SK-N-SH (cell line): ENCODE data around the gene PITPNB. TPM values are rescaled to one million over a fixed set of nuclear protein-coding genes. Genes with fewer than 3 reads are reported as not detected.

Source experiments
- CTCF ChIA-PET: fragments of 300-600, 350-600 bp; formaldehyde crosslinking; extraction: SDS; loops from one replicate; lab custom pipeline; 2021; lab: Yijun Ruan, JAX
- POLR2A ChIA-PET: fragments of 350-600 bp; sonication (Branson Sonifier 250); formaldehyde crosslinking; extraction: SDS; loops from one replicate; lab custom pipeline; 2020; ENCODE audit warnings: antibody characterized with exemption, inconsistent platforms; lab: Yijun Ruan, JAX
- DNase-seq: peaks from one replicate; pipeline ENCODE4 v3.0.0; 2012
- H2AFZ ChIP-seq: fragments of 200-600 bp; sonication (generic); 2 replicates; pipeline ENCODE4 v1.8.1; 2016; ENCODE audit warnings: antibody characterized with exemption, mild to moderate bottlenecking, low read depth
- H3F3A ChIP-seq: fragments of 200-600 bp; sonication (generic); replicated peaks from 2 replicates; pipeline ENCODE3; 2016; ENCODE audit warnings: antibody characterized with exemption, mild to moderate bottlenecking; ENCODE audit not compliant: insufficient read depth
- H3K27ac ChIP-seq, 2 experiments: fragments of 200-500 bp in 1 of 2; fragments of 200-600 bp in 1 of 2; sonication (Bioruptor generic) in 1 of 2; sonication (generic), shearing (Covaris generic) in 1 of 2; 2 replicates each; pipeline versions ENCODE4 v1.5.1 to v1.6.1; 2014 to 2016; ENCODE audit warnings: low read depth in 2 of 2, inconsistent platforms in 1 of 2, low read length in 1 of 2, mild to moderate bottlenecking in 1 of 2, mixed read lengths in 1 of 2
- H3K27me3 ChIP-seq: fragments of 200-600 bp; sonication (generic), shearing (Covaris generic); 2 replicates; pipeline ENCODE4 v1.6.1; 2016; ENCODE audit warnings: mixed run types; ENCODE audit not compliant: insufficient read depth
- H3K36me3 ChIP-seq, 2 experiments: fragments of 200-500 bp in 1 of 2; fragments of 200-600 bp in 1 of 2; sonication (Bioruptor generic) in 1 of 2; sonication (generic) in 1 of 2; replicated peaks in 1 of 2; 2 replicates each; pipeline versions ENCODE3 to v1.5.1; 2014 to 2016; ENCODE audit warnings: low read length in 1 of 2, mild to moderate bottlenecking in 1 of 2; ENCODE audit not compliant: insufficient read depth in 2 of 2, control insufficient read depth in 1 of 2
- H3K4me1 ChIP-seq, 2 experiments: fragments of 200-500 bp in 1 of 2; fragments of 200-600 bp in 1 of 2; sonication (Bioruptor generic) in 1 of 2; sonication (generic), shearing (Covaris generic) in 1 of 2; 2 replicates each; pipeline versions ENCODE4 v1.5.1 to v1.6.1; 2014 to 2016; ENCODE audit warnings: low read depth in 1 of 2, low read length in 1 of 2, mixed run types in 1 of 2; ENCODE audit not compliant: insufficient read depth in 2 of 2, control insufficient read depth in 1 of 2
- H3K4me2 ChIP-seq: fragments of 200-600 bp; sonication (generic), shearing (Covaris generic); 2 replicates; pipeline ENCODE4 v1.6.1; 2017; ENCODE audit warnings: mixed run types
- H3K4me3 ChIP-seq, 2 experiments: fragments of 200-500 bp in 1 of 2; fragments of 200-600 bp in 1 of 2; sonication (Bioruptor generic) in 1 of 2; sonication (generic), shearing (Covaris generic) in 1 of 2; 2 replicates each; pipeline versions ENCODE4 v1.5.1 to v1.8.1; 2014 to 2016; ENCODE audit warnings: low read depth in 2 of 2, inconsistent platforms in 1 of 2, low read length in 1 of 2, mild to moderate bottlenecking in 1 of 2, mixed read lengths in 1 of 2, moderate library complexity in 1 of 2
- H3K79me2 ChIP-seq: fragments of 200-600 bp; sonication (generic); 2 replicates; pipeline ENCODE4 v1.8.1; 2017; ENCODE audit warnings: mild to moderate bottlenecking; ENCODE audit not compliant: insufficient read depth
- H3K9ac ChIP-seq: fragments of 200-600 bp; sonication (generic); 2 replicates; pipeline ENCODE4 v1.6.1; 2017; ENCODE audit warnings: mixed run types
- H3K9me2 ChIP-seq: fragments of 200-600 bp; sonication (generic); 2 replicates; pipeline ENCODE4 v1.6.1; 2017; ENCODE audit warnings: mixed run types
- H3K9me3 ChIP-seq: fragments of 200-600 bp; sonication (generic); 2 replicates; pipeline ENCODE4 v1.6.1; 2017; ENCODE audit warnings: mixed run types, mild to moderate bottlenecking, moderate library complexity
- H4K20me1 ChIP-seq: fragments of 200-600 bp; sonication (generic); 2 replicates; pipeline ENCODE4 v1.6.1; 2017; ENCODE audit warnings: mild to moderate bottlenecking, mixed run types; ENCODE audit not compliant: insufficient read depth
- EP300 ChIP-seq, 2 experiments: IDR thresholded peaks; 2 replicates each; pipeline versions ENCODE4 v1.4.0 to v1.6.1; 2012; ENCODE audit warnings: borderline replicate concordance in 1 of 2, low read depth in 1 of 2, low read length in 1 of 2
- FOSL2 ChIP-seq: IDR thresholded peaks from 2 replicates; pipeline ENCODE4 v1.4.0; 2012; ENCODE audit warnings: low read depth, mild to moderate bottlenecking, moderate library complexity, borderline replicate concordance
- MAX ChIP-seq: IDR thresholded peaks from 2 replicates; pipeline ENCODE4 v1.4.0; 2012; ENCODE audit warnings: low read depth
- MXI1 ChIP-seq: IDR thresholded peaks from 2 replicates; pipeline ENCODE4 v1.6.1; 2012; ENCODE audit warnings: mild to moderate bottlenecking, low read depth, low read length, improper control_type of control experiment
- NFIC ChIP-seq: IDR thresholded peaks from 2 replicates; pipeline ENCODE4 v1.4.0; 2012; ENCODE audit warnings: borderline replicate concordance
- REST ChIP-seq: IDR thresholded peaks from 2 replicates; pipeline ENCODE4 v1.6.1; 2012; ENCODE audit warnings: mild to moderate bottlenecking, low read depth, low read length, moderate library complexity
- RFX5 ChIP-seq: IDR thresholded peaks from 2 replicates; pipeline ENCODE4 v1.6.1; 2012; ENCODE audit warnings: mild to moderate bottlenecking, improper control_type of control experiment, low read length
- RXRA ChIP-seq: IDR thresholded peaks from 2 replicates; pipeline ENCODE4 v1.4.0; 2012; ENCODE audit warnings: low read depth, mild to moderate bottlenecking, borderline replicate concordance
- TAF1 ChIP-seq: IDR thresholded peaks from 2 replicates; pipeline ENCODE4 v1.6.1; 2012; ENCODE audit warnings: low read depth, mild to moderate bottlenecking, low read length, moderate library complexity, borderline replicate concordance
- TEAD4 ChIP-seq: IDR thresholded peaks from 2 replicates; pipeline ENCODE4 v1.4.0; 2012; ENCODE audit warnings: mild to moderate bottlenecking, borderline replicate concordance; ENCODE audit not compliant: insufficient read depth
- USF2 ChIP-seq: fragments of 150-350 bp; IDR thresholded peaks from 2 replicates; pipeline ENCODE4 v1.6.1; 2017; ENCODE audit warnings: antibody characterized with exemption, low read length, low read depth, borderline replicate concordance
- whole genome bisulfite sequencing: methylation state at CpG from one replicate; pipeline ENCODE4 v1.1.6; 2017; ENCODE audit warnings: low lambda C conversion rate; 5-methylcytosine and 5-hydroxymethylcytosine counted together
- polyA plus RNA-seq, 3 experiments: library from polyadenylated mRNA; depleted of rRNA; stranded (reverse); fragments of >200 nt; gene quantifications; 2 replicates each; pipeline ENCODE4 v1.2.3, GENCODE V29; 2012

The PITPNB gene
- polyA plus RNA-seq, 1 of the 3 experiments (the other 2 are of a cell fraction) = 32.3 TPM

- TF ChIP-seq REST (no peak), USF2 (no peak), MXI1 (no peak), FOSL2 (no peak), RFX5 (no peak), RXRA (no peak), TEAD4 (no peak), NFIC (no peak), EP300 (IDR thresholded peaks at IDR 0.05; ENCODE audit: borderline replicate concordance in 1 of 2, low read depth in 1 of 2, low read length in 1 of 2) (no peak)
Measured at GRCh38 chr22:27896245-27896644, 22.8 kb downstream of the PITPNB start (continued).

- peaks cover 50% of the 10 kb centered on the region; the same call in 1 of the 2 replicates for H3K79me2 ChIP-seq
- H3K27ac ChIP-seq = peak overlapping the region in 1 of 2 experiments; percentile 70; a peak in 1 of 4 replicates
- ChIA-PET POLR2A (no interaction called here), CTCF (interaction anchor here (1.3 to 30.2 kb wide), 4 partner anchors 9 to 110 kb away, joined by 5 to 630 read pairs (median 64); no protein-coding TSS in a partner anchor)
- WGBS = 94% methylated on average over 4 of the region's 4 CpGs
- no peaks in the 10 kb centered on the region for H3K9me2 ChIP-seq
- no peak for DNase-seq
- H3K36me3 ChIP-seq = peaks cover 75 to 84% of the 10 kb centered on the region in 2 experiments
- H4K20me1 ChIP-seq = 0 out of 2 replicates have a peak, but pooled peaks cover 6% of the 10 kb centered on the region
- H3K9me3 ChIP-seq = no peaks in the 10 kb centered on the region
- no peaks in the 10 kb centered on the region for H3K27me3 ChIP-seq
- TF ChIP-seq RXRA = no peak
- TF ChIP-seq TAF1 = no peak
- TF ChIP-seq USF2 = no peak
- no peak for TF ChIP-seq MAX
- no peak overlapping the region for H2AFZ ChIP-seq
- no peak overlapping the region for H3K9ac ChIP-seq
- no peak overlapping the region for H3K4me2 ChIP-seq
- no peak overlapping the region for H3K4me3 ChIP-seq
- peaks cover 7% of the 10 kb centered on the region for H3F3A ChIP-seq
- peaks cover 0 to 26% of the 10 kb centered on the region in 2 experiments; a peak in 2 of 4 replicates for H3K4me1 ChIP-seq
Measured at GRCh38 chr22:27895600-27895999, 23.5 kb downstream of the PITPNB start.
